Stimulated activated CD8-positive, alpha-beta memory T cell treated with anti-CD3 and anti-CD28 coated beads, Interleukin-12 subunit alpha, Interleukin-12 subunit beta, amount 100 ng/mL, for 24 hours (primary cell): ENCODE data around the gene TPD52L2.
"Not testable (repeated sequence)": the region's sequence is repeated elsewhere in the genome, so short reads cannot be mapped to it uniquely, and the experiment has no call there.

ENCODE experiments used
- DNase-seq: peaks from one replicate; pipeline ENCODE4 v3.0.0-alpha.2; 2020; ENCODE audit errors: extremely low read depth

The TPD52L2 gene

DNA sequence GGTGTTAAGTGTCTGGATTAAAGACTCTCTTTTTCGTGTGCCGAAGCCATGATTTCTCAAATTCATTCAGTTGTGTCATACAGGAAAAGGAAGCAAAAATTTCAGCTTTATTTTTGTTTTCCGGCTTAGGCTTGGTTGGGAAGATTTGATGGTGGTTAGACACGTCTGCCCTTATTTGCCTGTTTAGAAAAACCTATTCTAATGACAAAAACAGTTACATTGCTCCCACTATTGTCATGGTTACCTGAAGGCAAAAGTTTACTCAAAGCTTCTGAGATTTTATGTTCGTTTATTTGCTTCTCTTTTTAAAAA, 30.8 kb downstream of the TPD52L2 start:
- DNase-seq = no peak

DNA sequence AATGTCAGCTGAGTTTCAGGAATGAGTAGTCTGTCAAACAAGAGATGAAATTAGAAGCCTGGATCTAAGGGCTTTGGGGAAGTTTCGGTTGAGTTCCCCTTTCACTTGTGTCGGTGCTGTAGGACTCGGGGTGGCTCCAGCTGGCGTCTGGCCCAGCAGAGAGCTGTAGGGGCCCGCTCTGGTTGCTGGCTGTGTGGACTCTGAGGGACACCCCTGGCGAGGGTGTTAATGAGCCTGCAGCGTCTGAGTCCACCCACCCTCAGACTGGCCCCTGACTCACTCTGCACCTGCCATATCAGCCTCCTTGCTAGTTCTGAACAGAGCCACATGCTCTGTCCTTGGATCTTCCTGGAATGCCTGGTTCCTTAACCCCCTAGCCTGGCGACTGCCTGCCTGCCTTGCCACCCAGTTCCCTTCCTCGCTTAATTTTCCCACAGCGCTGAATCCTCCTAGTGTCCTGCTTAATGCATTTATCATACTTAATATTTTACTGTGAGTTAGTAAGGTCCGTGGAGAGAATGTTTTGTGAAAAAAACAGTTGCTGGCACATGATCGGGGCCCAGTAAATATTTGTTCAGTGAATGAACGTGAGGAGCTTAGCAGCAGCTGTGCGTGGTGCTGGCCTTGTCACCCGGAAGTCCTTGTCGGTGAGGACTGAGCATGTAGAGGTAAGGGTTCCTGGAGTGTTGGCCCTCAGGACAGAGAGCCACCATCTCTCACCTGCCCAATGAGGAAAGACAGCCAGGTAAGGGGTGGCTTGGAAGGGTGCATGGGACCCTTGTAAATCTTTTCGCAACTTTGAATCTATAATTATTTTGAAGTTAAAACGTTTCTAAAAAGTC, 31.4 kb downstream of the TPD52L2 start:
- DNase-seq = no peak

DNA sequence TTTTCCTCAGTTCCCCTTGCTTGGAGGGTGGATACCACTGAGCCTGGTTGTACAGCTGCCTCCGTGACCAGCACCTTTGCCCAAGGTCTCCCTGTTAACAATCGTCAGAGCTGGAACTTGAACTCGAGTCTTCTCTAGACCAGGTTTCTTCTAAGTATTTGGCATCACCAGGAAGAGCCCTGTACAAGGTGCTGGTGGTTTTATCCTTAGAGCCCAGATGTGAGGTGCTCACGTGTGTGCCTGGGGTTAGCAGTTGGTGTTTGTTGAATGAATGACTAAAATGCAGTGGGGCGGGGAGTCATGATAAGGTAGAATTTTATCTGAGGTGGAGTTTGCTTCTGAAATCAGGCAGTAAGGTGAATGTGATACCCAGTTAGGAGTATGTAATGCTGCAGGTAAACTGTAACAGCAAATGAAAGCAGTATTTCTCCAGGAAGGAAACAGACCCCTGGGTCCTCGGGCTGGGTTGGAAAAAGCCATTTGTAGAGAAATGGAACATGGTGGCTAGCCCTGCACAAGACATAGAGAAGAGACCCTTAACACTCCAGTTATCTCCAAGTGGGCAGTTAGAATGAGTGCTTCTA, 33.0 kb downstream of the TPD52L2 start:
- DNase-seq = no peak

DNA sequence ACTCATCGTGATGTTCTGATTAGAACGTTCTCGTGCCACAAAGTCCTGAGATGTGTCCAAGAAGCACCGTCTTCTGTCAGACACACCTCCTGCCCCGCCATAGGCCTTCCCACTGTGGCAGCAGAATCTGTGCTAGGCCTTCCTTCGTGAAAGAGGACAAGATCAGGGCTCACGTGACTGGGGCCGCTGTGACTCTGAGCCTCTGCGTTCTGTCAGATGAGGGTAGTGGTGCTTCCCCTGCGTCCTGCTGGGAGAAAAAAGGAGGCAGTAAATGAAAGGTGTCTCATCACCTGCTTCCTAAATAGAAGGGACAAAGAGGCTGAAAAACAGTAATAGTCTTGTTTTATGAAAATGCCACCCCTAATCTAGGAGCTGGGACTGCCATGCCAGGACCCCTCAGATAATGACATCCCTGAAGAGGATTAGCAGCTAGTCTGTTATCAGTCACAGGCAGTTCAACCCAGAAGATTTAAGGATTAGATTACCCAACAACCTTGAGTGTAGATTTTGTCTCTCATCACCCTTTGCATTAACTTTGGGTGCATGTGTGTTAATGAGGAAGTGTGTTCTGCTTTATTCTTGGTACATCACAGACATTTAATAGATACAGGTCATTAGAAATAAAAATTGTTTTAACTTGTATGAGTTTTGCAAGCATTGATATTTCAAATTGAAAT, 34.0 kb downstream of the TPD52L2 start:
- DNase-seq = no peak

DNA sequence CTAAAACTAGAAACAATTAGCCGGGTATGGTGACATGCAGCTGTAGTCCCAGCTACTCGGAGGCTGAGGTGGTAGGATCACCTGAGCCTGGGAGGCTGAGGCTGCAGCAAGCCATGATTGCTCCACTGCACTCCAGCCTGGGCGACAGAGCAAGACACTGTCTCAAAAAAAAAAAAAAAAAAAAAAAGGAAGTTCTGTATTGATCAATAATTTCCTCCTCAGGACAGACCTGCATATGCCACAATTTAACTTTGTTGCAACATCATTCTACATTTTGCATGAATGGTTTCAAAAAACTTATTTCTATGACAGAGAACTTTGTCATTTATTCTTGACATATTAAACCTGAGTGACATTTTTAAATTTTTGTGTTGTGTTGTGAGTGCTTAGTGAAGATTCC, 35.3 kb downstream of the TPD52L2 start:
- DNase-seq = no peak

DNA sequence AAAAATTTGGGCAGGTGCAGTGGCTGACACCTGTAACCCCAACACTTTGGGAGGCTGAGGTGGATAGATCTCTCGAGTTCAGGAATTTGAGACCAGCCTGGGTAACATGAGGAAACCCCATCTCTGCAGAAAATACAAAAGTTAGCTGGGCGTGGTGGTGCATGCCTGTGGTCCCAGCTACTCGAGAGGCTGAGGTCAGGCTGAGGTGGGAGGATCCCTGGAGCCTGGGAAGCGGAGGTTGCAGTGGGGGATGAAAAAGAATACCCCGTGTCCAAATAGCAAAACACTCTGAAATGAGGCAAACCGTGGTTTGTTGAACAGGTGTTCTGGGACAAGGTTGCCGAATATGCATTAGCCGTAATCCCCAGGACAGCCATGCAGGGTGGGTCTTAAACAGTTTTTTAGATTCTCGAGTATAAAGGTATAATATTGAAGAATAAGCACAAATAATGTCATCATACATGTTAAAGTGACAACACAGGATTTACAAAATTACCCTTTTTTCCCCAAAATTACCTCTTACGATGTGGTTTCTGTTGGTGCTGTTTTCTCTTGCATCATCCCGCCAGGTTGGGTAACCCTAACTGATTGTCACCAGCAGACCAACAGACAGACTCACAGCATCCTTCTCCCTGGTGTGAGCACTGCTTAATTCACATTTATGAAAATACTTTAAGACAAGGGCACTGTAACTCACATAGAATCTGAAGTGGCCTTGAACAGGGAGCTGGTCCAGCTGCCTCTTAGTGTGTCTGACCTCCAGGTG, 38.9 kb downstream of the TPD52L2 start:
- no peak for DNase-seq

DNA sequence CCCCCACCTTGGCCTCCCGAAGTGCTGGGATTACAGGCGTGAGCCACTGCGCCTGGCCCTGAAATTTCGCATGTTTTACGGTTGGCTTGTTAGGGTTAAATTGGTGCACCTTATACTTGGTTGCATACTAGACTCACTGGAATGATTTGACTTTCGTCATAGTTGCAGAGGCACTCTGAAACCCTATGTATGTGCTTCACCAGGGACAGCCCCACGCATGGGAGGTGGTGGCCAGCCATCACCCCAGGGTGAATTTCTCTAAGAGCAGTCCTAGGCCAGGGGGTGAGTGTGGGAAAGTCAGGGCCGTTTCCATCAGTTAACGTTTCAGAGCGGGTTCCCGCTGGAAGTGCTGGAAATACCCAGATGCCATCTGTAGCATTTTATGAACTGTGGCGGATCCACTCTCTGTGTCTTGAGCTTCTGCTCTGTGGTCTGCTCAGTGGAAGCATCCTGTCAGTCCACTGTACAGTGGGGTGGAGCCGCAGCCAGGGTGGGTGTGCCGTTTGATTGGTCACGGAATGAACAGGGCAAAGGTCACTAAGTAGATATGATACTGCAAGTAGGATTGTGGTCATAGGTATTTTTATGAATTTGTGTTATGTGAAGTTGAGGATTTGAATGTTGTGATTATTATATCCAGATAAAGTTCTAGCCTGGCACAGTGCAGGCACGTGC, 43.1 kb downstream of the TPD52L2 start:
- no peak for DNase-seq

DNA sequence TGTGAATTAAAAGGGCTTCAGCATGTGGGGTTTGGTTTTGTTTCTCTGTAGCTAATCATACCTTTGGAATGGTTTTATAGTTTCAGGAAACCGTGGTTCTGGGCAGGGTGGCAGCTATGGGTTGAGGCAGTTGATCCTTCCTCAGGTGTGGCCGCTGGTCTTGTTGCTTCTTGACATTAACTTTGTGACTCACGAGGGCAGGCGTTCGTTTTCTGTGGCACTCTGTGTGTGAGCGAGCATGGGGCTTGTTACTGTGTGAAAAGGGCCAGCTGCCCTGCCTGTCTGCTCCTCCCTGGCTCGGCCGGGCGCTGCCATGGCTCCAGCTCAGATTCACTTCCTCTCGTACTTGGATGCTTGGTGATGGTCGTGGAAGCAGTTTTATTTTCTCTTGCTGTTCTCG, 46.1 kb downstream of the TPD52L2 start:
- DNase-seq = no peak

DNA sequence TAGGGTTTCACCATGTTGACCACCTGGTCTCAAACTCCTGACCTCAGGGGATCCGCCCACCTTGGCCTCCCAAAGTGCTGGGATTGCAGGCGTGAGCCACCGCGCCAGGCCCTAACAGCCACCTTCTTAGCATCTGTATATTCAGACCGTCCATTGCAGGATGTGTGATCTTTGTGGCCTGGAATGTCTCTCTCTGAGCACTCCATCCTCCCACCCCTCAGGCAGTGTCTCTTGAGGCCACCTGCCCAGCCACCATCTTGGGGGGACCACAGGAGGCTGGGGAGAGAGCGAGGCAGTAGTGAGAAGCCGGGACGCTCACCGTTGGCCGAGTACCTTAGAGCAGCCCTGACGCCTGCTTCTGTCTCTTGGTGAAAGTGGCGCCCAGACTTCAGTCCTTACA, 48.7 kb downstream of the TPD52L2 start:
- DNase-seq = no peak

DNA sequence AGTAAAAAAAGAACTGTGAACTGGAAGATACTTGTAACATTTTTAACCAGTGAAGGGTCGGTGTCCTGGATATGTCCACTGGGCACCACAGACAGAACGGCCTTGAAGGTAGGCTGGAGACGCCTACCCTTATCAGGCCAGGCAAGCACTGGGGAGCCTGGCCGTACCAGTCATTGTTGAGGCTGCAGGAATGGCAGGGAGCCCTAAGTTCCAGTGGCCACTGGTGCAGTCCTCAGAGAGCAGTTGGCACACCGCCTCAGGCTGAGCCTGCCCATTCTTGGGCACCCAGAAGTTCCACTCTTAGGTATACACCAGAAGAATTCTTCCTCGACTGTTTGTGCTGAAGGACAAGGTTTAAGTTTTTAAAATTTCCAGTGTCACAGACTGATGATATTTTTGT, 50.4 kb downstream of the TPD52L2 start:
- DNase-seq = no peak

DNA sequence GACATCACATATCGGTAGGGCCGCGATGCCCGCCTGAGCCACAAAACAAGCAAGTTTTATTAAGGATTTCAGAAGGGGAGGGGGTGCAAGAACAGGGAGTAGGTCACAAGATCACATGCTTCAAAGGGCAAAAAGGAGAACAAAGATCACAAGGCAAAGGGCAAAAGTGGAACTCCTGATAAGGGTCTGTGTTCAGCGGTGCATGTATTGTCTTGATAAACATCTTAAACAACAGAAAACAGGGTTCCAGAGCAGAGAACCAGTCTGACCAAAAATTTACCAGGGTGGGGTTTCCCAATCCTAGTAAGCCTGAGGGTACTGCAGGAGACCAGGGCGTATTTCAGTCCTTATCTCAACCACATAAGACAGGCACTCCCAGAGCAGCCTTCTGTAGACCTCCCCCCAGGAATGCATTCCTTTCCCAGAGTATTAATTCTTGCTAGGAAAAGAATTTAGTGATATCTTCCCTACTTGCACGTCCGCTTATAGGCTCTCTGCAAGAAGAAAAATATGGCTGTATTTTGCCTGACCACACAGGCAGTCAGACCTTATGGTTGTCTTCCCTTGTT, 51.4 kb downstream of the TPD52L2 start:
- not testable (repeated sequence) for DNase-seq

DNA sequence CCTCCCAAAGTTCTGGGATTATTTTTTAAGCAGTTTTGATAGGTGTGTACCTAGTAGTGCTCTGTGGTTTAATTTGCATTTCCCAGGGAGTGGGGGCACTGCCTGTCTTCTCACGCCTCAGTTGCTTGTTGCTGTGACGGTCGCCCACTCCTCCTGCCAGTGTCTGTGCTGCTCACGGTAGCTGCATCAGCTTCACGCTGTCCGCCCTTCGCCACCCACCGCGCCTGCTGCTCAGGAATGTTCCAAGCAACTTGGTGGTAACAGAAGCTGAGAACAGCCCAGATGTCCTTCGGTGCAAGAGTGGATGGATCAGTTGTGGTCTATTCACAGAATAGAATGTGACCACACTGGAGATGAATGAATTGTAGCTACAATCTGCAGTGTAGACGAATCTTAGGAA, 52.7 kb downstream of the TPD52L2 start:
- no peak for DNase-seq

DNA sequence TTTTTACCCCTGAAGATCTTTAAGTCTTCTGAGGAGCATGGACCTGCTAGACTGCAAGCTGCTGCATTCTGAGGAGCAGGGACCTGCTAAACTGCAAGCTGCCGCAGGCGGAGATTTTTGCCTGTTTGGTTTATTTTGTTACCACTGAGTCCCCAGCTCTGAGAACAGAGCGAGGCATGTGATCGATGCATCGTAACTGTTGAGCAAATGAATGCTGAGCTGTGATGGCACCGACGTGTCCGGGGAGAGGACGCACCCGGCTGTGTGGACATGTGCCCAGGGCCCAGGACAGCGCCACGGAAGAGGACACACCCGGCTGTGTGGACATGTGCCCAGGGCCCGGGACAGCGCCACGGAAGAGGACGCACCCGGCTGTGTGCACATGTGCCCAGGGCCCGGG, 54.1 kb downstream of the TPD52L2 start:
- no peak for DNase-seq

DNA sequence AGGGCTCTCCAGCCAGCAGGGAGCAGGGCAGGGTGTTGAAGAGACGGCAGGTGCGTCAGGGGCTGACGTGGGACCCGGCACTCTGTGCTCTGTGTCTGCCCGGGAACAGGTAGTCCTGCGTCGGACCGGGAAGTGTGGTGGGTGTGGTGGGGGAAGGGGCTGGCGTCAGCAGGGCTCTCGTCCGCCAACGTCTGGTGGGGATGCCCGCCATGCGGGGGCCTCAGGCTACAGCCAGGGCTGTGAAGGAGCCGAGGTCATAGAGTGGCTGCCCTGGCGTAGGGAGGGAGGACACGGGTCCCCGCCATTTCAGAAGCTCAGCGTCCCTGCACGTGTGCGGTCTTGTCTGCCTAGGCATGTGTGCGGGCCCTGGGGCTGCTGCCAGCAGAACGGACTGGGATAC, 55.2 kb downstream of the TPD52L2 start:
- no peak for DNase-seq

DNA sequence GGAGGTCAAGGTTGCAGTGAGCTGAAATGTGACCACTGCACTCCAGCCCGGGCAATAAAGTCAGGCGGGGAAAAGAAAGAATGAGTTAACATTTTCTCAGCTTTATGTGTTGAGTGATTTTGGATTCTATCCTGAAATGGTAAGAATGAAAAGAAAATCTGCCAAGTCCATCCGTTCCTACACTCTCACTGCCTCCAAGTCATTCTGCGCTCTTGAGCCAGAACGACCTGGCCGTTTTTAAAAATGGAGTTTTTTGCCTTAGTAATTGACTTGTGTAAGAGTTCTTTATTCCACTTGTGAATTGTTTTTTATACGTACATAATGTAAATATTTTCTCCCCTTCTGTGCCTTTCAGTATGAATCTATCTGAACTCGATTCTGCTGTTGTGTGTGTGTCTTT, 58.6 kb downstream of the TPD52L2 start:
- DNase-seq = no peak

DNA sequence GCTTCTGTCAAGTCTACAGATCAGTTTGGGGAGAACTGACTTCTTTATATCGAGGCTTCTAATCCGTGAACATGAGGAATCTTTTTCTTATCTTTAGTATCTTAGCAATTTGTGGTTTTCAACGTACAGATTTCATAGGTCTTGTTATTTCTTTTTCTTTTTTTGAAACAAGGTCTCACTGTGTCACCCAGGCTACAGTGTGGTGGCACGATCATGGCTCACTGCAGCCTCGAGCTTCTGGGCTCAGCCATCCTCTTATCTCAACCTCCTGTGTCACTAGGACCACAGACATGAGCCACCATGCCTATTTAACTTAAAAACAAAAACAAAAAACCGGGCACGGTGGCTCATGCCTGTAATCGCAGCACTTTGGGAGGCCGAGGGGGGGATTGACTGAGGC, 59.2 kb downstream of the TPD52L2 start:
- DNase-seq = no peak

DNA sequence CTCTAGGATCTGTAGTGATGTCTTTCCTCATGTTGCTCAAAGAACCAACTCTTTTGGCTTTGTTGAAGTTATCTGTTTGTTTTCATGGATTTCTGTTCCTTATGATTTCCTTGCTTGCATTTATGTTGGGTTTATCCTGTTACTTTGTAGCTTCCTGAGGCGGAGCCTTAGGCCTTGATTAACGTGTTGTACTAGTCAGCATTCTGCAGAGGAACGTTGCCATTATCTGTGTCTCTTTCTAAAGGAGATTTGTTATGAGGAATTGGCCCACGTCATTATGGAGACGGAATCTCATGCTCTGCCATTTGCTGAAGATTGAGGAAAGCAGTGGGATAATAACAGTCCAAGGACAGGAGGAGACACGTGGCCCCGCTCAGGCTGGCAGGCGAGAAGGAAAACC, 61.2 kb downstream of the TPD52L2 start:
- no peak for DNase-seq

DNA sequence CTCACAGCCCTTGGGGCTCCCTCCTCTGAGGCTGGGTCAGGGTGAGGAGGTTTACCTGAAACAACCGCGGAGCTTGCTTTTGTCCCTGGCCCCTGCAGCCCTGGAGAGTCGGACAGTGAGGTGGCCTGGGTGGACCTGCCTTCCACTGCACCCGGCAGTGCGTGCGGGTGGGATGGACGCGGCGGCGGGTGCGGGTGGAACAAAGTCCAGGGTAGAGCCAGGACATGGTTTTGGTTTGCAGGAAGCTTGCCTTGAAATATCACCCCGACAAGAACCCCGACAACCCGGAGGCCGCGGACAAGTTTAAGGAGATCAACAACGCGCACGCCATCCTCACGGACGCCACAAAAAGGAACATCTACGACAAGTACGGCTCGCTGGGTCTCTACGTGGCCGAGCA, 64.0 kb downstream of the TPD52L2 start:
- DNase-seq = no peak

DNA sequence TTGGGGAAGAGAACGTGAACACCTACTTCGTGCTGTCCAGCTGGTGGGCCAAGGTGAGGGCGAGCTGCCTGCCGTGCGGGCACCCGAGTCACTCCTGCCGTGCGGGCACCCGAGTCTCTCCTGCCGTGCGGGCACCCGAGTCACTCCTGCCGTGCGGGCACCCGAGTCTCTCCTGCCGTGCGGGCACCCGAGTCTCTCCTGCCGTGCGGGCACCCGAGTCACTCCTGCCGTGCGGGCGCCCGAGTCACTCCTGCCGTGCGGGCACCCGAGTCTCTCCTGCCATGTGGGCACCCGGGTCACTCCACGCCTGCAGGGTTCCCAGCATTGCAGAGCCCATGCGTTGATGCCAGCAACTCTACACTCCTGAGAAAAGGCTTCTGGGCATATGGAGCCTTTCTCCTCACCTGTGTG, 64.4 kb downstream of the TPD52L2 start:
- DNase-seq = not testable (repeated sequence)

DNA sequence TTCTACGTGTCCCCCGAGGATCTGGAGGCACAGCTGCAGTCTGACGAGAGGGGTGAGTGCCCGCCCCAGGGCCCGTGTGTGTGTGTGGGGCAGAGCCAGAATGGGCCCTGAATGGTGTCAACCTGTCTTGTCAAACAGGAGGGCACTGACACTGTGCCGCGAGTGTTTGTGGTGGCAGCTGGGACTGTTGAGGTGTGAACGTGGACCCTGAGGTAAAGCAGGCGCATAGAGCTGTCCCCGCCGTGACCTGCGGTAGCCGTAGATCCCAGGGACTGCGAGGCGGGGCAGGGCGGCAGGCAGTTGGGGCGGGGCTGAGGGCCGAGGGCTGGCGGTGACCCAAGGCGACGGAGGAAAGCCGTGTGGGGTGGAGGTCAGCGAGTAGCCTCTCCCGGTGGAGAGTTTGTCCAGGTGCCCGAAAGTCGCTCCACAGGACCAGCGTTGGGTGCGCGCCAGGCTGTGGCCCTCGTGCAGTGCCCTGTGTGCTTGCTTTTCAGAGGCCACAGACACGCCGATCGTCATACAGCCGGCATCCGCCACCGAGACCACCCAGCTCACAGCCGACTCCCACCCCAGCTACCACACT, 66.0 kb downstream of the TPD52L2 start:
- DNase-seq = no peak

DNA sequence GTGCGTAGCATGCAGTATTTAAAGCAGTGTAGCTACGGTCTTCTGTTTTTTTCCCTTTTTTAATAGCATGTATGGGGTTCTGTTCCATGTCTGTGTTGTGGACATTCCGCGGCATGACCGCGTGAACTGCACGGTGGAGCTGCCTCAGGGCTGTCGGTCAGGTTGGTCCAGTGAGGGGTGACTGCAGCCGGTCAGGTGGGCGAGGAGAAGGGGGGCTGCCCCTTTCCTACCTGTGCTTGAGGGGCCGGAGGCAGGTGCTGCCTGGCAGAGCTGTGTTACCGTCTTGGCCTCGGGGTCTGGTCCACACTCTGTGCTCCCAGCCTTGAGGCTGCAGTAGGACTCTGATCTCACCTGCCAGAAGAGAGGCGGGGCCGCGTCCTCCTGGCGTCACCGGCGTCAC, 66.7 kb downstream of the TPD52L2 start:
- DNase-seq = no peak
